Cardiac muscle cell (in vitro differentiated cells and primary cell): ENCODE data around the gene FKBP7. TPM values are rescaled to one million over a fixed set of nuclear protein-coding genes. Genes with fewer than 3 reads are reported as not detected.
"Not testable (repeated sequence)": the region's sequence is repeated elsewhere in the genome, so short reads cannot be mapped to it uniquely, and the experiment has no call there.

Experiments used
- DNase-seq, 2 donors: peaks; one replicate each; pipeline versions ENCODE4 v3.0.0 to v3.0.0-alpha.2; 2010 to 2017; ENCODE audit warnings: low read depth in 1 of 2, low spot score in 1 of 2
- H3K27ac ChIP-seq: fragments of 200-600 bp; sonication (generic); 2 replicates; pipeline ENCODE4 v1.5.1; 2016
- H3K27me3 ChIP-seq: fragments of 200-600 bp; sonication (generic); 2 replicates; pipeline ENCODE4 v1.6.0; 2016; ENCODE audit warnings: control low read depth
- H3K36me3 ChIP-seq: fragments of 200-600 bp; sonication (generic); 2 replicates; pipeline ENCODE4 v1.5.1; 2016; ENCODE audit warnings: control low read depth
- H3K4me1 ChIP-seq: fragments of 200-600 bp; sonication (generic); 2 replicates; pipeline ENCODE4 v1.8.1; 2017; ENCODE audit warnings: low read depth, mild to moderate bottlenecking, mixed run types
- H3K4me3 ChIP-seq: fragments of 200-600 bp; sonication (generic); 2 replicates; pipeline ENCODE4 v1.5.1; 2016; ENCODE audit warnings: mild to moderate bottlenecking
- H3K9me3 ChIP-seq: fragments of 200-600 bp; sonication (generic); 2 replicates; pipeline ENCODE4 v1.5.1; 2017; ENCODE audit warnings: low read depth, mild to moderate bottlenecking, control low read depth
- polyA plus RNA-seq: library from polyadenylated mRNA; unstranded; fragments of >200 nt; fragmentation: Nextera tagmentation; extraction: Ambion mirVana; gene quantifications from 2 replicates; pipeline ENCODE4 v1.2.1, GENCODE V29; 2016
- total RNA-seq: library from RNA; depleted of rRNA; stranded (reverse); fragments of >200 nt; gene quantifications from 2 replicates; pipeline ENCODE4 v1.2.3, GENCODE V29; 2016
- TF ChIP-seq, protein P1 (sequence below): IDR thresholded peaks from 2 replicates; pipeline ENCODE4 v1.5.1; 2012; ENCODE audit warnings: low read depth, mild to moderate bottlenecking, low read length

Gene FKBP7, protein sequence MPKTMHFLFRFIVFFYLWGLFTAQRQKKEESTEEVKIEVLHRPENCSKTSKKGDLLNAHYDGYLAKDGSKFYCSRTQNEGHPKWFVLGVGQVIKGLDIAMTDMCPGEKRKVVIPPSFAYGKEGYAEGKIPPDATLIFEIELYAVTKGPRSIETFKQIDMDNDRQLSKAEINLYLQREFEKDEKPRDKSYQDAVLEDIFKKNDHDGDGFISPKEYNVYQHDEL
- 13.8 and 18.7 TPM in 2 replicates for total RNA-seq
- 37.2 and 42.5 TPM in 2 replicates for polyA plus RNA-seq

DNA sequence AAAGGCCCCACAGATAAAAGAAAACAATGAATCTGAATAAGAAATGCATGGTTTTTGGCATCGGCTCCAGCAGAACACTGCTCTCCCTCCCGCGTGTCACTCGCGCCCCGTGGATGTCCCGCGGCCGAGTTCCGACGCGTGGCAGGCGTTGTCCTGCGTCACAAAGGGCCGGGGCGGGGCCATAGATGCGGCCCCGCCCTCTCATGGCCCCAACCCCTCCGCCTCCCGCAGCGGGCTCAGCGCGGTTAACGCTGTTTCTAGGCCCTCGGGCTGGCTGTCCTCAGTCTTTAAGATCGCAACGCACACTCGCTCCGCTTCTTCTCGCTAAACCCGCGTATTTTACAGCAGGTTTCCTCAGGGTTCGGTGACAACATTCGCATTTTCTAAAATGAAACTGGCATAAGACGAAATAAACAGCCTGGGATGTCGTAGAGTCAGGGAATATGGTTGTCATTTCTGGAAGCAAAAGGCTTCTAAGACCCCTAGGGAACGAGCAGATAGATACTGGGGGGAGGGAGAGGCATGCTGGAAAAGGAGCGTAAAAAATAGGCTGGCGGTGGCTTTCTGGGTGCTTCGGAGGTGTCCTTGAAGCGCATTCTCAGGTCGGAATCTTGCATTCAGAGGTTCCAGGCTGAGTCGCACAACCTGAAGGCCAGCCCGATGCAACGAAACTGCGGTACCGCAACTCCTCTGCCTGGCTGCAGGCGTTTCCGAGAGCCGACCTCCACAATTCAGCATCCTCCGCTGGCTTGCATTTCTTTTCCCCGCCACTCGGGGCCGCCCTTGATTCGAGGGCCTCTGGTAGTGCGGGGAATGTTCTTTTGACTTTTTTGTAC is at the start of gene FKBP7:
FKBP7 (minus strand) TSS at position 162 of the 836 bp plus-strand sequence; CDS start at position 61, 101 bp downstream.
- Histone ChIP-seq H3K4me3 (peak within 1 kb of the TSS; percentile 59), H3K9me3 (no peaks in the 10 kb centered on the region), H3K4me1 (peaks cover 13% of the 10 kb centered on the region), H3K36me3 (no peaks in the 10 kb centered on the region), H3K27me3 (no peaks in the 10 kb centered on the region), H3K27ac (peak within 1 kb of the TSS; percentile 71)
- TF ChIP-seq, protein P1, sequence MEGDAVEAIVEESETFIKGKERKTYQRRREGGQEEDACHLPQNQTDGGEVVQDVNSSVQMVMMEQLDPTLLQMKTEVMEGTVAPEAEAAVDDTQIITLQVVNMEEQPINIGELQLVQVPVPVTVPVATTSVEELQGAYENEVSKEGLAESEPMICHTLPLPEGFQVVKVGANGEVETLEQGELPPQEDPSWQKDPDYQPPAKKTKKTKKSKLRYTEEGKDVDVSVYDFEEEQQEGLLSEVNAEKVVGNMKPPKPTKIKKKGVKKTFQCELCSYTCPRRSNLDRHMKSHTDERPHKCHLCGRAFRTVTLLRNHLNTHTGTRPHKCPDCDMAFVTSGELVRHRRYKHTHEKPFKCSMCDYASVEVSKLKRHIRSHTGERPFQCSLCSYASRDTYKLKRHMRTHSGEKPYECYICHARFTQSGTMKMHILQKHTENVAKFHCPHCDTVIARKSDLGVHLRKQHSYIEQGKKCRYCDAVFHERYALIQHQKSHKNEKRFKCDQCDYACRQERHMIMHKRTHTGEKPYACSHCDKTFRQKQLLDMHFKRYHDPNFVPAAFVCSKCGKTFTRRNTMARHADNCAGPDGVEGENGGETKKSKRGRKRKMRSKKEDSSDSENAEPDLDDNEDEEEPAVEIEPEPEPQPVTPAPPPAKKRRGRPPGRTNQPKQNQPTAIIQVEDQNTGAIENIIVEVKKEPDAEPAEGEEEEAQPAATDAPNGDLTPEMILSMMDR: peak; percentile 66
- peak; percentile 87 for DNase-seq

DNA sequence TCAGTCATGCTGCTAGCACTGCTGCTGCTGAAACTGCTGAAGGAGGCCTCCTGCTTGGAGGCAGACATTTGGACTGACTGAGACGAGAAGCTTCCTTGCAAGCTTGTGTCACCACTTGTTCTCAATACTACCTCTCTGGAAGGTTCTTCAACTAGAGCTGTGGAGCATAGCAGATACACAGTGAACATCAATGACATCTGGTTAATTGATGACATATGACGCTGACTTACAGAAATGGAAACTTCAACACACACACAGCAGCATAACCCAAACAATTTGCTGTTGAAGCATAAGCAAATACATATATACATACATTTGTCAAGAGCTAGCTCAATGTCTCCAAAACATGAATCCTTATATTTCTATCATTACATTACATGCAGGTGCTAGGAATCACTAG is 49.2 kb upstream of the FKBP7 start:
- Histone ChIP-seq H3K4me1 (no peaks in the 10 kb centered on the region), H3K4me3 (no peak overlapping the region), H3K9me3 (no peaks in the 10 kb centered on the region), H3K27me3 (no peaks in the 10 kb centered on the region), H3K27ac (peak overlapping the region; percentile 61), H3K36me3 (peaks cover 70% of the 10 kb centered on the region)
- no peak for DNase-seq
- TF ChIP-seq, protein P1: no peak

DNA sequence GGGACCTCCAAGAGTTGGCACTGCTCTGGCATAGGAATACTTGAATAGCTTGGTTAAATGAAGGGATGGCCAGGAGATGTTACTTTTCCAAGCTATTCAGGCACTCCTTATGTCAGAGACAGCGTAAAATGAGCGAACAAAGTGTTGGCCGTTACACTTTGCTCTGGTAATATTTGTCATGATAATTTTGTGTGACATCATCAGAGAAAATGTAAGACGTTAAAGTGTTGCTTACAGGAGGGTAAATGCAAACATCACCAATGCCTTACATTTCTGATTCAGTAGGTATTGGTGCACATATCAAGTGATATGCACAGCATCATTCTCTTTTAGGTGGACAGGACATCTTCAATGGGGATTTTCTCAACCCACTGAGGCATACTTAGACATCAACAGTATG is 47.9 kb upstream of the FKBP7 start:
- DNase-seq: no peak
- H3K27ac ChIP-seq: peak overlapping the region; percentile 51
- no peaks in the 10 kb centered on the region for H3K9me3 ChIP-seq
- H3K4me1 ChIP-seq: no peaks in the 10 kb centered on the region
- H3K36me3 ChIP-seq: peaks cover 57% of the 10 kb centered on the region
- no peak overlapping the region for H3K4me3 ChIP-seq
- TF ChIP-seq, protein P1: no peak
- H3K27me3 ChIP-seq: no peaks in the 10 kb centered on the region

DNA sequence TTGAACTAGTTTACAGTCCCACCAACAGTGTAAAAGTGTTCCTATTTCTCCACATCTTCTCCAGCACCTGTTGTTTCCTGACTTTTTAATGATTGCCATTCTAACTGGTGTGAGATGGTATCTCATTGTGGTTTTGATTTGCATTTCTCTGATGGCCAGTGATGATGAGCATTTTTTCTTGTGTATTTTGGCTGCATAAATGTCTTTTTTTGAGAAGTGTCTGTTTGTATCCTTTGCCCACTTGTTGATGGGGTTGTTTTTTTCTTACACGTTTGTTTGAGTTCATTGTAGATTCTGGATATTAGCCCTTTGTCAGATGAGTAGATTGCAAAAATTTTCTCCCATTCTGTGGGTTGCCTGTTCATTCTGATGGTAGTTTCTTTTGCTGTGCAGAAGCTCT is 47.1 kb upstream of the FKBP7 start:
- not testable (repeated sequence) for H3K9me3 ChIP-seq, DNase-seq, H3K27ac ChIP-seq, H3K27me3 ChIP-seq, H3K4me1 ChIP-seq, H3K4me3 ChIP-seq
- peaks cover 49% of the 10 kb centered on the region for H3K36me3 ChIP-seq

DNA sequence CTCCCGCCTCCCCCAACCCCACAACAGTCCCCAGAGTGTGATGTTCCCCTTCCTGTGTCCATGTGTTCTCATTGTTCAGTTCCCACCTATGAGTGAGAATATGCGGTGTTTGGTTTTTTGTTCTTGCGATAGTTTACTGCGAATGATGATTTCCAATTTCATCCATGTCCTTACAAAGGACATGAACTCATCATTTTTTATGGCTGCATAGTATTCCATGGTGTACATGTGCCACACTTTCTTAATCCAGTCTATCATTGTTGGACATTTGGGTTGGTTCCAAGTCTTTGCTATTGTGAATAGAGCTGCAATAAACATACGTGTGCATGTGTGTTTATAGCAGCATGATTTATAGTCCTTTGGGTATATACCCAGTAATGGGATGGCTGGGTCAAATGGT is 46.6 kb upstream of the FKBP7 start:
- H3K27me3 ChIP-seq, H3K4me3 ChIP-seq, DNase-seq, H3K27ac ChIP-seq, H3K9me3 ChIP-seq, H3K4me1 ChIP-seq: not testable (repeated sequence)
- peaks cover 45% of the 10 kb centered on the region for H3K36me3 ChIP-seq

DNA sequence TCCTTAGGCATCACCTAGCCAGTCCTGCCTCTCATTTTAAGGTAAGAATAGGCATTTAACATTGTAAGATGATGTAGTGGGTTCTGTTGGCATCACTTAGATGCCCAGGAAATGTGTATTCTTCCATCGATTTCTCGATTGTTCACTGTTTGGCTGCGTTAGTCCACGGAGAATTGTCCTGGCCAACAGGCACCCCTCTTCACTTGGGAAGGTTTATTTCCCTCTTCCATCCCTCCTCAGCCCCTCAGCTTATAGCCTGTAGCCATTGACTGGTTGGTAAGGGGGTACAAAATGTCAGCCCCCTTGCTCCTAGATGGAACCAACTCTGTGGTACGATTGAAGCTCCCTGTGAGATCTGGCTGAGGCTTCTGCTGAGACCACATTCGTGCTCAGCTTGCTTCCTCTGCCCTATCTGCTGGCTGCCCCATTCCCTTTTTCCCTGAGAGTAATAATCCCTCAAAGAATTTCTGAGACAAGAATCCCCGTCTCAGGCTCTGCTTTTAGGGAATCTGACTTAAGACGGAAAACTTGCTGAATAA is 45.3 kb upstream of the FKBP7 start:
- DNase-seq: peak in 1 of 2 donors; percentile 28
- Histone ChIP-seq H3K4me1 (no peaks in the 10 kb centered on the region), H3K4me3 (peak overlapping the region; percentile 25), H3K36me3 (peaks cover 31% of the 10 kb centered on the region), H3K27me3 (no peaks in the 10 kb centered on the region), H3K27ac (peak overlapping the region; percentile 64), H3K9me3 (no peaks in the 10 kb centered on the region)
- TF ChIP-seq, protein P1: no peak
